ENCODE data around the gene ZCCHC10. TPM values are rescaled to one million over a fixed set of nuclear protein-coding genes. Genes with fewer than 3 reads are reported as not detected.
"Not testable (repeated sequence)": the region's sequence is repeated elsewhere in the genome, so short reads cannot be mapped to it uniquely, and the experiment has no call there.

Gene ZCCHC10
- polyA plus RNA-seq, 5 donors, result 29.8 to 41.3 (median 33.5) TPM

DNA sequence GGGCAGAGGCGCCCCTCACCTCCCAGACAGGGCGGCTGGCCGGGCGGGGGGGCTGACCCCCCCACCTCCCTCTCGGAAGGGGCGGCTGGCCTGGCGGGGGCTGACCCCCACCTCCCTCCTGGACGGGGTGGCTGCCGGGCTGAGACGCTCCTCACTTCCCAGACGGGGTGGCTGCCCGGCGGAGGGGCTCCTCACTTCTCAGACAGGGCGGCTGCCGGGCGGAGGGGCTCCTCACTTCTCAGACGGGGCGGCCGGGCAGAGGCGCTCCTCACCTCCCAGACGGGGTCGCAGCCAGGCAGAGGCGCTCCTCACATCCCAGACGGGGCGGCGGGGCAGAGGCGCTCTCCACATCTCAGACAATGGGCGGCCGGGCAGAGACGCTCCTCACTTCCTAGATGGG lies 43.4 kb downstream of the ZCCHC10 start:
- DNase-seq, result not testable (repeated sequence)

DNA sequence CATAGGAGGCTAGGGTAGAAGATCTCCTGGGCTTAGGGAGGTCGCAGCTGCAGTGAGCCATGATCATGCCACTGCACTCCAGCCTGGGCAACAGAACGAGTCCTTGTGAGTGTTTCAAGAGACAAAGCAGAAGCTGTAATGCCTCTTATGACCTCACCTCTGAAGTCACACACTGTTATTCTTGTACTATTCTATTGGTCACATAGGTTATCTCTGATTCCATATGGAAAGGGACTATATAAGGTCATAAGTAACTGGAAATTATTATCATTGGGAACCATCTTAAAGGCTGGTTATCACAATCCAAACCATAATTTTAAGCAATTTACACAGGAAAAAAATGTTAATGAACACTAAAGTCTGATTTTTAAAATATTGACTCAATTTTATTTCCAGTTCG lies 45.1 kb downstream of the ZCCHC10 start:
- DNase-seq, result no peak

DNA sequence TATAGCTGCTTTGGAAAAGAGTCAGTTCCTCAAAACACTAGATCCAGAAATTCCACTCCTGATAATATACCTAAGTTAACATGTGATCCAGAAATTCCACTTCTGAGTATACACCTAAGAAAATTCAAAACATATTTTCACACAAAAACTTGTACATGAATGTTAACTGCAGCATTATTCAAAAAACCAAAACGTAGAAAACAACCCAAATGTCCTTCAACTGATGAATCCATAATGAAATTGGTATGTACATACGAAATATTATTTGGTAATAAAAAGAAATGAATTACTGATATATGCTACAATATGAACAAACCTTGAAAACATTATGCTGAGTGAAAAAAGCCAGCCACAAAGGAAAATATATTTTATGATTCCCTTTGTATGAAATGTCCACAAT lies 46.4 kb downstream of the ZCCHC10 start:
- DNase-seq, result no peak

DNA sequence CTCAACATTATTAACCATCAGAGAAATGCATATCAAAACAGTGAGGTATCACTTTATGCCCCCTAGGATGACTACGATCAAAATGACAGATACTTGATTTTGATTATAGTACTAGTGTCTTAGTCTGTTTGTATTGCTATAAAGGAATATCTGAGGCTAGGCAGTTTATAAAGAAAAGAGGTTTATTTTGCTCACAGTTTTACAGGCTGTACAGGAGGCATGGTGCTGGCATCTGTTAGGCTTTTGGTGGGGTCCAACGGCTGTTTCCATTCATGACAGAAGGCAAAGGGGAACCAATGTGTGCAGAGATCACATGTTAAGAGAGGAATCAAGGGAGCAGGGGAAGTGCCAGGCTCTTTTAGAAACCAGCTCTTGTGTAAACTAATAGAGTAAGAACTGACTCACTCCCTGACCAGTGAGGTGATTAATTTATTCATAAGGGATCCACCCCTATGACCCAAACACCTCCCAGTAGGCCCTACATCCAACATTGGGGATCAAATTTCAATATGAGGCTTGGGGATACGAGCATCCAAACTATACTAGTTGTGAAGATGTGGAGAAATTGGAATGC lies 46.9 kb downstream of the ZCCHC10 start:
- no peak for DNase-seq

DNA sequence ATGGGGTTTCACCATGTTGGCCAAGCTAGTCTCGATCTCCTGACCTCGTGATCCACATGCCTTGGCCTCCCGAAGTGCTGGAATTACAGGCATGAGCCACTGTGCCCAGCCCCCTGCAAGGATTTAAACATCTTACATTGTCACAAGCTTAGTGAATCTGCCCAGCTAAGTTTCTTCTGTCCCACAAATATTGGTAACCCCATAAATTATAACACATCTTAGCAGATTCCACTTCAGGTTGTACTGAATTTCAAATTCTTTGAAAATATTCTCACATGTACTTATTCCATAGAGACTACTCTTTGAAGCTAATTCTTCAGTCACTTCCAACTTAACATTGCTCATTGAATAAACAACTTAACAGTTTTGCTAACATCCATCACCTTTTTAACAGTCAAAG lies 49.5 kb downstream of the ZCCHC10 start:
- no peak for DNase-seq

DNA sequence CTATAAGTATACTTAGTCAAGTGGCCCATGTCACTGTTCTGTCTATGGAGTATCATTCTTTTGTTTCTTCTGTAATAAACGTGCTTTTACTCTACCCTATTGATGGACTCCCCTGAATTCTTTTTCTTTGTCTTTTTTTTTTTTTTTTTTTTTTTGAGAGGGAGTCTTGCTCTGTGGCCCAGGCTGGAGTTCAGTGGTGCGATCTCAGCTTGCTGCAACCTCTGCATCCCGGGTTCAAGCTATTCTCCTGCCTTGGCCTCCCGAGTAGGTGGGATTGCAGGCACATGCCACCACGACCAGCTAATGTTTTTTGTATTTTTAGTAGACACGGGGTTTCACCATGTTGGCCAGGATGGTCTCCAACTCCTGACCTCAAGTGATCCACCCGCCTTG lies 53.9 kb downstream of the ZCCHC10 start:
- DNase-seq, result not testable (repeated sequence)

DNA sequence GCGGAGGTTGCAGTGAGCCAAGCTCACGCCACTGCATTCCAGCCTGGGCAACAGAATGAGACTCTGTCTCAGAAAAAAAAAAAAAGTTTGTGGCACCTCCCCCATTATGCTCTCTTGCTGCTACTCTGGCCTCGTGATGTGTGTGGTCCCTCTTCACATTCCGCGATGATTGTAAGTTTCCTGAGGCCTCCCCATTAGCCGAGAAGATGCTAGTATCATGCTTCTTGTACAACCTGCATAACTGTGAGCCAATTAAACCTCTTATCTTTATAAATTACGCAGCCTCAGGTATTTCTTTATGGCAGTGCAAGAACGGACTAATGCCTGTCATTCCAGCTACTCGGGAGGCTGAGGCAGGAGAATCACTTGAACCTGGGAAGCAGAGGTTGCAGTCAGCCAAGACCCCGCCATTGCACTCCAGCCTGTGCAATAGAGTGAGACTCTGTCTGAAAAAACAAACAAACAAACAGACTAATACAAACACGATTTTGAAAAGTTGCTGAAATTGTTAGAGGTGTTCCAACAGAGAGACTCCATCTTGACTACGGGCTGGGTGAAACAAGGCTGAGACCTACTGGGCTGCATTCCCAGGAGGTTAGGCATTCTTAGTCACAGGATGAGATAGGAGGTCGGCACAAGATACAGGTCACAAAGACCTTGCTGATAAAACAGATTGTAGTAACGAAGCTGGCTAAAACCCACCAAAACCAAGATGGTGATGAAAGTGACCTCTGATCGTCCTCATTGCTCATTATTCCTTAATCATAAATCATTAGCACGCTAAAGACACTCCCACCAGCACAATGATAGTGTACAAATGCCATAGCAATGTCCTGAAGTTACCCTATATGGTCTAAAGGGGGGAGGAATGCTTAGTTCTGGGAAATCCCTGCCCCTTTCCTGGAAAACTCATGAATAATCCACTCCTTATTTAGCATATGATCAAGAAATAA lies 54.6 kb downstream of the ZCCHC10 start:
- DNase-seq, result no peak

DNA sequence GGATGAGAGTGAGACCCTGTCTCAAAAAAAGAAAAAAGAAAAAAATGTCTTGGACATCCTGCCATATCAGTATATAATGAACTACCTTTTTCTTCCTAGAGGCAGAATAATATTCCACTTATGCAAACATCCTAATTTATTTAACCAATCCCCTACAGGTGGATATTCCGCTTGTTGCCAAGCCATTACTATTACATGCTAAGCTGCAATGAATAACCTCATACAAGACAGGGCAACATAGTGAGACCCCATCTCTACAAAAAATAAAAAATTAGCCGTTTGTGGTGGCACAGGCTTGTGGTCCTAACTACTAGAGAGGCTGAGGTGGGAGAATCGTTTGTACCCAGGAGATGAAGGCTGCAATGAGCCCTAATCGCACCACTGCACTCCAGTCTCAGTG lies 61.2 kb downstream of the ZCCHC10 start:
- DNase-seq, result no peak

DNA sequence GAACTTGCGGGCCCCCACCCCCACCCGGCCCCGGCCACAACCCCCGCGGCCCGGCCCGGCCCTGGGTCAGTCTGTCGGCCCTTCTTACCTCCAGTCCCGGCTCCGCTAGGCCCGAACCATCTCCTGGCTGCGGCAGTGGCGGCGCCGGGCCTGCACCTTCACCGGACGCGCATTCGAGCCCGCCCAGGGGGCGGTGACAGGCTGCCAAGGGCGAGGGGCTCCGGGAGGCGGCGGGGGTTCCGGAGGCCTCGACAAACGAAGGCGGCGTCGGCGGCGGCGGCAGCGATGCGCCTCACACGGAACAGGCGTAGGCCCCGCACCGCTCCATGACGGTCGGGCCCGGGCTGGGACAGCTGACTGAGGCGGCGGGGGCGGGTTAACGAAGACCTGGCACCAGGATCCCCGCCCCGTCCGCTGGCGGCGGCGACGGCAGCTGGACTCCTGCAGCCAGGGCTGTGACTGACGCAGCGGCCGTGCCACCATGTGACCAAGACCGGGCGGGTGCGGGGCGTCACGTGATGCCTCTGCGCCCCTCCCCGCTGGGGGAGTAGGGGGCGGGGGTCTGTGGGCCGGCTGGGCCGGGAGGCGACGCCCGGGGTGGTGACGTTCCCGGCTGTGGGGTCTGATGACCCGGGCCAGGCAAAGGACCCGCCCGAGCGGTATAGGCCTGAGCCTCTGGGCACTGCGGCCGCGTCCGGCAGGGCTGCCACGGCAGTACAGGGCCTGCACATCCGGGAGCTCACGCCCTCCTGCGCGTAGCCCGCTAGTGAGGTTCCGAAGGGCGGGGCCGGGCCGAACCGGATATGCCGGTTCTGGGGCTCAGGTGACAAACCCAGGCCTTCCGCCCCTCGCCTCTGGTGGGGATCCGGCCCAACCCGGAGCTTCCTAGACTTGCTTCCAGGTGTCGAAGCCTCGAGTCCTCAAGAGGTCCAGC lies 62.9 kb downstream of the ZCCHC10 start, which contains the start of gene AFF4:
Gene AFF4, minus strand, starts transcription at position 464 of the 934 bp plus-strand sequence. CDS start 26,445 bp downstream, outside the sequence.
- DNase-seq, result peak; percentile 96 to 97

DNA sequence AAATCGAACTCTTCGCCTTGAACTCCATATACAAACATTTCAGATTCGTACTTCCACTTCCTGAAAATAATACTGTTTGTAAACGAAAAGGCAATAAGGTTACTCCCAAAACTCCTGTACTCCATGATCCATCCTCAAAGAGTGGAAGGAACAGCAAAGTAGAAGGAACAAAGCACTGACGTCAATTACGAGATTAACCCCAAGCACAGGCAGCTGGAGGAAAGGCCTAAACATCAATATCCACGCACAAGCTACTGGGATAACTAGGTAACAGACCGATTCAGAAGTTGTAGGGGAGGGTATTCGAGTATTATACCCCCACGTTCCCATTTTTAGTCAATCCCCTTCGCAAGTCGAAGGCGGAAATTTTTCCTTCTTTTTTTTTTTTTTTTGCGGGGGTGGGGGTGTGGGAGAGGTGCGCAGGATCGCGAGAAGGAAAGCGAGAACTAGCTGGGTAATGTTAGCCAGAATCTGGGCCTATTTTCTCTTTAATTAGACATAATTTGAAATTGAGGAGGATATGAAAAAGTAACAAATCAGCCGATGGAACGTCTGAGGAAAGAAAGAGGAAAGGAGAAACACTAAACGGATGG lies 63.8 kb downstream of the ZCCHC10 start:
- peak; percentile 74 to 85 for DNase-seq

DNA sequence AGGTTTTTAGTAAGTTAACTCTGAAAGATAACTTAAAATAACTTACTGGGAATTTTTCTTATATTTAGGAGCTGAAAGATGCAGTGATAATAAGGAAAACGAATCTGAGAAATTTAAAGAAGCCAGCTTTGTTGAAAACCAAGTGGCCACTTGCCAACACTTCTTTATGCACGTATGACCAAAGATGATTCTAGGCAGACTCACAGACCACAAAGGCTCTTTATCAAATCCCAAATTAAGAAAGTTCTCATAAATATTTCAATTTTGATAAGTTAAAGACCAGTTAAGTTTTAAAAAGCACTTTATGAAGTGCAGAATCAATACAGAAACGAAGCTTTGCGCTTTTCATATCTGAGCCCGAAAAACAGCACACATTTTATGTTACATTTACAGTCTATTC lies 64.5 kb downstream of the ZCCHC10 start:
- DNase-seq, result peak; percentile 36 to 49

DNA sequence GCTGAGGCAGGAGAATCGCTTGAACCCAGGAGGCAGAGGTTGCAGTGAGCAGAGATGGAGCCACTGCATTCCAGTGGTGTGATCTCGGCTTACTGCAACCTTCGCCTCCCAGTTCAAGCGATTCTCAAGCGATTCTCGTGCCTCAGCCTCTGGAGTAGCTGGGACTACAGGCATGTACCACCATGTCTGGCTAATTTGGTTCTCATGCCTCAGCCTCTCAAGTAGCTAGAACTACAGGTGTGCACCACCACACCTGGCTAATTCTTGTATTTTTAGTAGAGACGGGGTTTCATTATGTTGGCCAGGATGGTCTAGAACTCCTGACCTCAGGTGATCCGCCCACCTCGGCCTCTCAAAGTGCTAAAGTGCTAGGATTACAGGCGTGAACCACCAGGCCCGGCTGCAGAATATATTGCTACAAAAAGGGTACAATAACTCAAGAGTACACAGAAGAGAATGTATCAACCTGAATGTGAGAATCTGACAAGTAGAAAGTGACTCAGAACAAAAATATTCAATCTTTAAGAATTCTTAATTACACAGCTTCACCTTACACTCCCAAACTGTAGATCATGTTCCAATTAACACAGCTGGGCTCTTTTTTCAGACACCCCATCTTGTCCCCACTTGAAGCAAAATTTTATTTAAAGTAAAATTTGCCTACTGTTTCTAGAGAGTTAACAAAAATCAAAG lies 65.1 kb downstream of the ZCCHC10 start:
- not testable (repeated sequence) for DNase-seq

DNA sequence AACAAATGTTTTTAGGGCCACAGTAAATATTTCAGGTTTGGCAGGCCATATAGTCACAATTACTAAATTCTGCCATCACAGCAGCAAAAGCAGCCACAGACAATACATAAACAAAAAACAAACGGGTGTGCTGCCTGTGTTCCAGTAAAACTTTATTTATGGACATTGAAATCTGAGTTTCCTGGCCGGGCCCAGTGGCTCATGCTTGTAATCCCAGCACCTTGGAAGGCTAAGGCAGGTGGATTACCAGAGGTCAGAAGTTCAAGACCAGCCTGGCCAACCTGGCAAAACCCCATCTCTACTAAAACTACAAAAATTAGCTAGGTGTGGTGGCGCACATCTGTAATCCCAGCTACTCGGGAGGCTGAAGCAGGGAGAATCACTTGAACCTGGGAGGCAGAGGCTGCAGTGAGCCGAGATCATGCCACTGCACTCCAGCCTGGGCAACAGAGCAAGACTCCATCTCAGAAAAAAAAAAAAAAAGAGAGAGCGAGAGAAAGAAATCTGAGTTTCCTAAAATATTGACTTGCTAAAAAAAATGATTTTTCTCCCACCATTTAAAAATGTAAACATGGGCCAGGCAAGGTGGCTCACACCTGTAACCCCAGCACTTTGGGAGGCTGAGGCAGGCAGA lies 70.1 kb downstream of the ZCCHC10 start:
- DNase-seq, result not testable (repeated sequence)

DNA sequence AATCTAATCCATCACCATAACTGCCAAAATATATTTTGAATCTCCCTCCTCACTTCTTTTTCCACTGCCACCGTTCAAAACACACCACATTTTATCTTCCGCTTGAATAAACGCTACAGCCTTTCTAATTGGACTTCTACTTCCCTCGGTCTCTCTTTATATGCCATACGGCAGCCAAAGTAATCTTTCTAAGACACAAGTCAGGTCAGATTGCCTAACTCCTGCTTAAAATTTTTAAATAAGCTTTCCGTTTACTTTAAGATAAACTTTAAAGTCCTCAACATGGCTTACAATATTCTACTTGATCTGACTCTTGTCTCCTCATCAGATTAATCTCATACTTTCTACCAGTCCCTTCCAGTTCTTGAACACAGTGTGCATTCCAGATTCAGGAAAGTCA lies 72.6 kb downstream of the ZCCHC10 start:
- no peak for DNase-seq

DNA sequence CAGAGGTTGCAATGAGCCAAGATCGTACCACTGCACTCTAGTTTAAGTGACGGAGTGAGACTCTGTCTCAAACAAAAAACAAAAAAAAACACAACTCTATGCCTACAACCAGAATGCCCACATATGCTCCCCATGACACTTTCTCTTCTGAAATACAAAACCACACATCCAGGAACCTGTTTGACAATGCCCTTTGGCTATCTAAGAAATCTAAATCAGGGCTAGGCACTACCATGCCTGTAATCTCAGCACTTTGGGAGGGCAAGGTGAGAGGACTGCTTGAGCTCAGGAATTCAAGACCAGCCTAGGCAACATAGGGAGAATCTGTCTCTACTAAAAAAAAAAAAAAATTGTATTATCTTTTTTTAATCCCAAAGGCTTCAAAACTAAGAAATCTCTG lies 73.5 kb downstream of the ZCCHC10 start:
- DNase-seq, result no peak

DNA sequence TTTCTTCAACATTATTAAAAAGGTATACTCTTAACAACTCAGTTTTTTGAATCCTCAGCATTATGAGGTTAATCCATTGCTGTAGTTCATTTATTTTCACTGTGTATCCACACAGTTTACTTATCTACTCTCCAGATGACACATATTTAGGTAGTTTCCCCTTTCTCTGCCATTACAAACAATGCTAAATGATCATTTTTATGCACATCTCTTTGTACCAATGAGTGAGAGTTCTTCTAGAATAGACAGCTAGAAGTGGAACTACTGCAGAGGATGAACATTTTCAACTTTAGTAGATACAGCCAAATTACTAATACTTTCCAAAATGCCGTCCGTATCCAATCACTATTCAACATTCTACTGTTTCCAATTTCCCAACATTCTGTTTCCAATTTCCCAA lies 74.5 kb downstream of the ZCCHC10 start:
- DNase-seq, result no peak

DNA sequence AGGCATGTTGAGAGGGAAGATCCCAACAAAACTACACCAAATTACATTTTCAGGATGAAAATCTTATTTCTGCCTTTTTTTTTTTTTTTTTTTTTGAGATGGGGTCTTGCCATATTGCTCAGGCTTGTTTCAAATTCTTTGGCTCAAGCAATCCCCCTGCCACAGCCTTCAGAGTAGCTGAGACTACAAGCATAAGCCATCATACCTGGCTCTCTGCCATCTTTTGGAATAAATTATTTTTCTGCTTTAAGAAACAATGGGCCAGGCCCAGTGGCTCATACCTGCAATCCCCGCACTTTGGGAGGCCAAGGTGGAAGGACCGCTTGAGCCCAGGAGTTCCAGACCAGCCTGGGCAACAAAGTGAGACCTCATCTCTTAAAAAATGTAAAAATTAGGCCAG lies 77.2 kb downstream of the ZCCHC10 start:
- no peak for DNase-seq

DNA sequence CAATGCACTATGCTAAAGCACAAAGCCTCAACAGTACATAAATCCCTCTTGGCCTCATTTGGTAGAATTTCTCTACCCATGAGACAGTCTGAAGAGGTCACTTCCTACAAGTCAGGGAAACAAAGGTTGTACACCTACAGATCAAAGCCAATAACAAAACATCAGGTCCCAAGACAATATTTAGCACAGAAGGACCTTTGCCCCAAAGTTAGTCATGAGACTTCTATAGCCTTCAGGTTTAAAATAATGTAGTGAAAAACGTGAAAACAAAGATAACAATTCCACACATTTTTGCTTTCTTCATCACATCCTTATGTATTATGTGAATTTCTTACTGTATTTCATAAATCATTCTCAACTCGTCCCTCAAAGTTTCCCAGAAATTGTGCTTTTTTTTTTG lies 78.7 kb downstream of the ZCCHC10 start:
- DNase-seq, result no peak
